ENCODE results near the gene UQCR10.

UQCR10 gene

DNA sequence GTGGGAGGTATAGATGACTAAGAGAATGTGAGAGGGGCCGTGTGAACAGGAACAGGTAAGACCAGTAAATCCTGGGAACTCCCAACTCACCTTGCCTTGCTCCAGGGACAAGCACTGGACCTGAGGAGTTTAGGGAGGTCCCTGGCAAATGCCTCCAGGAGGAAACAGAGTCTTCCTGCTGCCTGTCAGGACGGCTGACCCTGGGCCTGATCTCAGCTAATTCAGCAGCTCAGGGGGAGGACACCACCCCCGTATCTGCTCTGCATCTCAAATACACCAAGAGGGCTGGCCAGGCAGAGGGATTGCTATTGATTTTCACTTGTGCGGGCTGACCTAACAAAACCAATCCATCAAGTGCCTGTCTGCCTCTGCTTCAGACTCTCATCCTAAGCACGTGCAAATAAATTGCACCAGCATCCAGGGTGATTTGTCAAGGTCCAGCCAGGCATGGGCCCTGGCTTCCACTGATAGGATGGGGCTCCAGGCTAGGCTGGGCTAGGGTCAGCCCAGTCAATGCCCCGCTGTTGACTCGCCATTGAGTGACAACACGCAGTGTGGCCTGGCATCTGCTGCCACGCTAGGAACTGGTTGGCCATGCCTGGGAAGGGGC is 20.3 kb downstream of the UQCR10 start:
- no peak for ATAC-seq
- TF ChIP-seq ESRRG (CRISPR knock-in tag; IDR thresholded peaks at IDR 0.05): no peak
- TF ChIP-seq, protein P1, sequence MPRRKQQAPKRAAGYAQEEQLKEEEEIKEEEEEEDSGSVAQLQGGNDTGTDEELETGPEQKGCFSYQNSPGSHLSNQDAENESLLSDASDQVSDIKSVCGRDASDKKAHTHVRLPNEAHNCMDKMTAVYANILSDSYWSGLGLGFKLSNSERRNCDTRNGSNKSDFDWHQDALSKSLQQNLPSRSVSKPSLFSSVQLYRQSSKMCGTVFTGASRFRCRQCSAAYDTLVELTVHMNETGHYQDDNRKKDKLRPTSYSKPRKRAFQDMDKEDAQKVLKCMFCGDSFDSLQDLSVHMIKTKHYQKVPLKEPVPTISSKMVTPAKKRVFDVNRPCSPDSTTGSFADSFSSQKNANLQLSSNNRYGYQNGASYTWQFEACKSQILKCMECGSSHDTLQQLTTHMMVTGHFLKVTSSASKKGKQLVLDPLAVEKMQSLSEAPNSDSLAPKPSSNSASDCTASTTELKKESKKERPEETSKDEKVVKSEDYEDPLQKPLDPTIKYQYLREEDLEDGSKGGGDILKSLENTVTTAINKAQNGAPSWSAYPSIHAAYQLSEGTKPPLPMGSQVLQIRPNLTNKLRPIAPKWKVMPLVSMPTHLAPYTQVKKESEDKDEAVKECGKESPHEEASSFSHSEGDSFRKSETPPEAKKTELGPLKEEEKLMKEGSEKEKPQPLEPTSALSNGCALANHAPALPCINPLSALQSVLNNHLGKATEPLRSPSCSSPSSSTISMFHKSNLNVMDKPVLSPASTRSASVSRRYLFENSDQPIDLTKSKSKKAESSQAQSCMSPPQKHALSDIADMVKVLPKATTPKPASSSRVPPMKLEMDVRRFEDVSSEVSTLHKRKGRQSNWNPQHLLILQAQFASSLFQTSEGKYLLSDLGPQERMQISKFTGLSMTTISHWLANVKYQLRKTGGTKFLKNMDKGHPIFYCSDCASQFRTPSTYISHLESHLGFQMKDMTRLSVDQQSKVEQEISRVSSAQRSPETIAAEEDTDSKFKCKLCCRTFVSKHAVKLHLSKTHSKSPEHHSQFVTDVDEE (CRISPR knock-in tag; IDR thresholded peaks at IDR 0.05): no peak
- no peak for TF ChIP-seq PPARA (CRISPR knock-in tag; IDR thresholded peaks at IDR 0.05; ENCODE audit: borderline replicate concordance)
- TF ChIP-seq, protein P2, sequence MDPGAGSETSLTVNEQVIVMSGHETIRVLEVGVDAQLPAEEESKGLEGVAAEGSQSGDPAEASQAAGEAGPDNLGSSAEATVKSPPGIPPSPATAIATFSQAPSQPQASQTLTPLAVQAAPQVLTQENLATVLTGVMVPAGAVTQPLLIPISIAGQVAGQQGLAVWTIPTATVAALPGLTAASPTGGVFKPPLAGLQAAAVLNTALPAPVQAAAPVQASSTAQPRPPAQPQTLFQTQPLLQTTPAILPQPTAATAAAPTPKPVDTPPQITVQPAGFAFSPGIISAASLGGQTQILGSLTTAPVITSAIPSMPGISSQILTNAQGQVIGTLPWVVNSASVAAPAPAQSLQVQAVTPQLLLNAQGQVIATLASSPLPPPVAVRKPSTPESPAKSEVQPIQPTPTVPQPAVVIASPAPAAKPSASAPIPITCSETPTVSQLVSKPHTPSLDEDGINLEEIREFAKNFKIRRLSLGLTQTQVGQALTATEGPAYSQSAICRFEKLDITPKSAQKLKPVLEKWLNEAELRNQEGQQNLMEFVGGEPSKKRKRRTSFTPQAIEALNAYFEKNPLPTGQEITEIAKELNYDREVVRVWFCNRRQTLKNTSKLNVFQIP (CRISPR knock-in tag; IDR thresholded peaks at IDR 0.05; ENCODE audit: borderline replicate concordance, low read depth): no peak
- TF ChIP-seq ZNF565 (CRISPR knock-in tag; conservative IDR thresholded peaks at IDR 0.05; ENCODE audit: low read depth): no peak
- no peak for TF ChIP-seq CSDC2 (CRISPR knock-in tag; IDR thresholded peaks at IDR 0.05)
- TF ChIP-seq RARB (CRISPR knock-in tag; IDR thresholded peaks at IDR 0.05): no peak
- TF ChIP-seq, protein P3, sequence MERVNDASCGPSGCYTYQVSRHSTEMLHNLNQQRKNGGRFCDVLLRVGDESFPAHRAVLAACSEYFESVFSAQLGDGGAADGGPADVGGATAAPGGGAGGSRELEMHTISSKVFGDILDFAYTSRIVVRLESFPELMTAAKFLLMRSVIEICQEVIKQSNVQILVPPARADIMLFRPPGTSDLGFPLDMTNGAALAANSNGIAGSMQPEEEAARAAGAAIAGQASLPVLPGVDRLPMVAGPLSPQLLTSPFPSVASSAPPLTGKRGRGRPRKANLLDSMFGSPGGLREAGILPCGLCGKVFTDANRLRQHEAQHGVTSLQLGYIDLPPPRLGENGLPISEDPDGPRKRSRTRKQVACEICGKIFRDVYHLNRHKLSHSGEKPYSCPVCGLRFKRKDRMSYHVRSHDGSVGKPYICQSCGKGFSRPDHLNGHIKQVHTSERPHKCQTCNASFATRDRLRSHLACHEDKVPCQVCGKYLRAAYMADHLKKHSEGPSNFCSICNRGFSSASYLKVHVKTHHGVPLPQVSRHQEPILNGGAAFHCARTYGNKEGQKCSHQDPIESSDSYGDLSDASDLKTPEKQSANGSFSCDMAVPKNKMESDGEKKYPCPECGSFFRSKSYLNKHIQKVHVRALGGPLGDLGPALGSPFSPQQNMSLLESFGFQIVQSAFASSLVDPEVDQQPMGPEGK (CRISPR knock-in tag; IDR thresholded peaks at IDR 0.05; ENCODE audit: borderline replicate concordance): no peak
- no peak for TF ChIP-seq ZNF8 (CRISPR knock-in tag; IDR thresholded peaks at IDR 0.05)
- TF ChIP-seq ARNTL (CRISPR knock-in tag; IDR thresholded peaks at IDR 0.05; ENCODE audit: borderline replicate concordance, low read depth): no peak
- no peak for TF ChIP-seq ISL1 (CRISPR knock-in tag; IDR thresholded peaks at IDR 0.05)
- no peak for TF ChIP-seq SNAI2 (CRISPR knock-in tag; IDR thresholded peaks at IDR 0.05)
- TF ChIP-seq BACH2 (CRISPR knock-in tag; IDR thresholded peaks at IDR 0.05; ENCODE audit: borderline replicate concordance): no peak
- no peak for TF ChIP-seq ZFP30 (CRISPR knock-in tag; IDR thresholded peaks at IDR 0.05)
- TF ChIP-seq ZFP3 (CRISPR knock-in tag; IDR thresholded peaks at IDR 0.05): no peak
- TF ChIP-seq TOX (CRISPR knock-in tag; IDR thresholded peaks at IDR 0.05; ENCODE audit: borderline replicate concordance): no peak
- no peak for TF ChIP-seq OSR1 (CRISPR knock-in tag; IDR thresholded peaks at IDR 0.05)
- no peak for TF ChIP-seq GLIS3 (CRISPR knock-in tag; IDR thresholded peaks at IDR 0.05)
- TF ChIP-seq ZNF70 (CRISPR knock-in tag; IDR thresholded peaks at IDR 0.05): no peak
- TF ChIP-seq, protein P4, sequence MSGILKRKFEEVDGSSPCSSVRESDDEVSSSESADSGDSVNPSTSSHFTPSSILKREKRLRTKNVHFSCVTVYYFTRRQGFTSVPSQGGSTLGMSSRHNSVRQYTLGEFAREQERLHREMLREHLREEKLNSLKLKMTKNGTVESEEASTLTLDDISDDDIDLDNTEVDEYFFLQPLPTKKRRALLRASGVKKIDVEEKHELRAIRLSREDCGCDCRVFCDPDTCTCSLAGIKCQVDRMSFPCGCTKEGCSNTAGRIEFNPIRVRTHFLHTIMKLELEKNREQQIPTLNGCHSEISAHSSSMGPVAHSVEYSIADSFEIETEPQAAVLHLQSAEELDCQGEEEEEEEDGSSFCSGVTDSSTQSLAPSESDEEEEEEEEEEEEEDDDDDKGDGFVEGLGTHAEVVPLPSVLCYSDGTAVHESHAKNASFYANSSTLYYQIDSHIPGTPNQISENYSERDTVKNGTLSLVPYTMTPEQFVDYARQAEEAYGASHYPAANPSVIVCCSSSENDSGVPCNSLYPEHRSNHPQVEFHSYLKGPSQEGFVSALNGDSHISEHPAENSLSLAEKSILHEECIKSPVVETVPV (CRISPR knock-in tag; IDR thresholded peaks at IDR 0.05): no peak

DNA sequence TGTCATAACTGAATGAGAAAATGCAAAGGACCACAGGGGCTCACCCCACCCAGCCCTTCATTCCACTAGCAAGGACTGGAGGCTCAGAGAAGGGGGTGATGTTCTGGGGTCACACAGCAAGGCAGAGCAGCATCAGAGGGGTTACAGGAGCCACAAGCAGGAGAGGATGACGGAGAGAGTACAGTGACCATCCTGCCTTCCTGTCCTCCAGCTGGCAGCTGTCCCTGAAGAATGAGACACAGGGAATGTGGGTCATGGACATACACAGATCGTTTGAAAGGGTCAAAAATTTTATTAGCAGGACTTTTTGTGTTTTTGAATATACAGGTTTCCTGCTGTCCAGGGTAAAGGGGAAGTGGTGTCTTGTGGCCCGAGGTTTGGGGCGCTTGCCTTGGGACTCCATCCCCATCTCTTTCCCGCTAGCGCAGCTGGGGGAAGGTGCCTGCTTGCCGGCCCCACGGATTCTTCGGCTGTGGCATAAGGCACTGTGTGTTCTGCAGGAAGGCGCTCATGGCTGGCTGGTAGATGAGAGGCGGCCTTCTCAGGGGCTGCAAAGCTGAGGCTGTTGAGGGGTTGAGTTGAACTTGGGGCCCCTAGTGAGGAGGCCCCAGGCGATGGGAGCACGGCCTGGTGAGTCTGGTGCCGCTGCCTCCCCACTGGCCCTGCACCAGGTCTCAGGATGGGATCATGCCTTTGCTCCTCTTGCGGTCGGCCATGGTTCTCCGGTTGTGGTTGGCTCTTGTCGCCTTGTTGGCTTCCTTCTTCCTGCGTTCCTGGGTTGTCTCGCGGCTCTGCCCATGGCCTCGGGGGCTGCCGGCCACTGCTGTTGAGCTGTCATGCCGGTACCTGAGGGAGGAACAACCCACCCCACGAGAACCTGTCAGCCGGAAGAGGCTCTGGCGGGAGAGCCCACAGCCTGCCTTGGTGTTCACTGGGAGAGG is 21.4 kb downstream of the UQCR10 start:
- no peak for ATAC-seq

More for the DNA sequence above, 21.4 kb downstream of the UQCR10 start:
- TF ChIP-seq CSDC2 (CRISPR knock-in tag; IDR thresholded peaks at IDR 0.05) (no peak), ZFP30 (CRISPR knock-in tag; IDR thresholded peaks at IDR 0.05) (no peak), ZNF565 (CRISPR knock-in tag; conservative IDR thresholded peaks at IDR 0.05; ENCODE audit: low read depth) (no peak), ESRRG (CRISPR knock-in tag; IDR thresholded peaks at IDR 0.05) (no peak), TCF4 (CRISPR knock-in tag; IDR thresholded peaks at IDR 0.05; ENCODE audit: borderline replicate concordance) (no peak), ISL1 (CRISPR knock-in tag; IDR thresholded peaks at IDR 0.05) (no peak), SNAI2 (CRISPR knock-in tag; IDR thresholded peaks at IDR 0.05) (no peak), ZC3H10 (CRISPR knock-in tag; IDR thresholded peaks at IDR 0.05) (no peak)
- TF ChIP-seq, protein P4 (CRISPR knock-in tag; IDR thresholded peaks at IDR 0.05): no peak
- TF ChIP-seq, protein P3 (CRISPR knock-in tag; IDR thresholded peaks at IDR 0.05; ENCODE audit: borderline replicate concordance): no peak

Measured in SK-N-SH treated with all-trans-retinoic acid at 6 μM for 48 hours (cell line).